ENCODE results near the gene TBC1D8.

Gene TBC1D8

DNA sequence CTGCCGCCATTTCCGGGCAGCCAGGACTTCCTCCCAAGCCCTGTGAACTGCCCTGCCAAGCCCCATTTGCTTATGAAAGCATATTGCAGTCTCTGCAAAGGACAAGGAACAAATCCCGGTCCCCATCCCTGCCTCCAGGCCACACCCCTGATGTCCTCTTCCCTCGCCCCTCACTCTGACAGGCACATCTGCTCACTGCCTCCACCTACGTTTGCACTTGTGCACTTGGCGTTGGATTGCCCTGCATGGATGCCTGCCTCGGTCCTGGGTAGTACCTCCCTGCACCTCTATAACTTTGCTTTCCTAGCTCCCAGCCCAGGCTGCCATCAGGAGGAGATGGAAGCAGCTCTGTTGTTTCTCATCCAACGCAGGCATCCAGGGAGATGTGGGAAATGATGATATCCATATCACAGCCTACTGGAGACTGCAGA is 168.7 kb downstream of the TBC1D8 start:
- no peak for DNase-seq (ENCODE audit: low read depth in 2 of 3, low spot score in 1 of 3)

DNA sequence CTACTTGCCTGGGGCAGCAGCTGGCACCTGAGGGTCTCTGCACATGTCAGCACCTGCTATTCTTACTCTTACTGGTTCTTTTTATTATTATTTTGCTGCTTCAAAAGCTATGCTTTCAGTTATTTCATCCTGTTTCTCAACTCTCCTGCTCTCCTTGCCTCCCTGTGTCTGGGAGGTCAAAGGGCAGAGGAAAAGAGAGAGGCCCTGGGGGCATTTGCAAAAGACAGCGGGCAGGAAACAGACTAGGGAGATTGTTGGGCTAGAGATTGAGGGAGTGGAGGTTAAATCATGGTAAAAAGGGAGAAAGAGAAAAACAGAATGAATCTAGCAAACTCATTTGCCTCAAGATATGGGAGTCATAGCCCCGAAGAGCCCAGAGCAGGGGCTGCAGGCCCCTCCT is 170.2 kb downstream of the TBC1D8 start:
- DNase-seq (ENCODE audit: low read depth in 2 of 3, low spot score in 1 of 3): no peak

DNA sequence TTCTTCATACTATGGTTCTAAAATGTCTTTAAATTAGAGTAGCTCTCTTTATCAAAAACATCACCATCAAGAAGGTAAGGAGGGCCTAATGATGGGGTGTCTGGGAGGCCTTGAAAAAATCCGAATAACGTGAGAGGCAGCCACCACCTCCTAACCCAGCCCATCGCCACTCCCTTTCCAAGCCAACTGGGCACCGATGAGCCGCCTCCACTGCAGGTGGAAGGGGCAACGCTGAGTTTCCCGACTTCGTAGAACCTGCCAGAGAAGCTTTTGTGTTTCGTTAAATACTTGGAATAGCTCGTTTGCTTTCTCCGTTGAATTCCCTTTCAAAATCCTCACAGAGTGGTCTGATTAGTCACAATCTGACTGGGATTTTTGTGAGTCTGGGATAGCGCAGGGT is 171.1 kb downstream of the TBC1D8 start:
- DNase-seq (ENCODE audit: low read depth in 2 of 3, low spot score in 1 of 3): no peak

- DNase-seq (ENCODE audit: low read depth in 2 of 3, low spot score in 1 of 3): no peak
Measured at GRCh38 chr2:100978582-100979191, 172.5 kb downstream of the TBC1D8 start.

GRCh38 chr2:100977511-100977910 is 173.7 kb downstream of the TBC1D8 start:
- DNase-seq (ENCODE audit: low read depth in 2 of 3, low spot score in 1 of 3): no peak

- no peak for DNase-seq (ENCODE audit: low read depth in 2 of 3, low spot score in 1 of 3)
Measured at GRCh38 chr2:100976645-100977391, 174.4 kb downstream of the TBC1D8 start.

GRCh38 chr2:100976061-100976460 is 175.1 kb downstream of the TBC1D8 start:
- DNase-seq (ENCODE audit: low read depth in 2 of 3, low spot score in 1 of 3): no peak

- DNase-seq (ENCODE audit: low read depth in 2 of 3, low spot score in 1 of 3): no peak
Measured at GRCh38 chr2:100975521-100975785, 175.7 kb downstream of the TBC1D8 start.

DNA sequence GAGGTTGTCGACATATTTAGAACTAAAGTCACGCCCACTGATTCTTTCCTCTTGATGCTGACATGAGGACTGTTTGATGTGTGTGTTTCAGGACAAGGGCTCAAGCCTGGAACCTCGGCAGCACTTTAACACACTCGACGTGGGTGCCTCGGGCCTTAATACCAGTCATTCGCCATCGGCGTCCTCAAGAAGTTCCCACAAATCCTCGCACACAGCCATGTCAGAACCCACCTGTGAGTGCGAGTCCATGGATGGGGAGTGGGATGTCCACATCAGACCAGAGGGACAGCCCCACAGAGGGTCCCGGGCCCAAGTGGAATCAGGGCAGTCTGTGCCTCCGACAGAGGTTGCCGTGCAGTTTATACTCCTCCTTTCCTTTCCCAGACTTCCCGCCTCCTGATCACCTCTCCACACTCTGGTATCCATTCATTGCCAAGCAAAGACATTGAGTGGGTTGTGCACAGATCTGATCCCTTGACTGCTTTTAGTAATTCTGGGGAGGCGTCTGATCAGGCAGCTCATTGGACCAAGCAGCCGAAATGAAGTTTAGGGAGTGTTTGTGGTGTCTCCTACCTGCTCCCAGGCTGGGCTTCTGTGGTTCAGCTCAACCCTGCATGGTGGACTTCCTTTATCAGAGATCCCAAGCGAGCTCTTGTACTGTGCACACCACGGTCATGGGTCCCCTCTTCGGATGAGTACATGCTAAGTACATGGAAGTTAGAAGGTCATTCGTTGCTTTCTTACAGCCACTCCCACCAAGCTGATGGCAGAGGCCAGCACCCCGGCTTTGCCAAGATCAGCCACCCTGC is 176.3 kb downstream of the TBC1D8 start:
- DNase-seq (ENCODE audit: low read depth in 2 of 3, low spot score in 1 of 3): no peak

- no peak for DNase-seq (ENCODE audit: low read depth in 2 of 3, low spot score in 1 of 3)
Measured at GRCh38 chr2:100972452-100972851, 178.7 kb downstream of the TBC1D8 start.

- DNase-seq (ENCODE audit: low read depth in 2 of 3, low spot score in 1 of 3): no peak
Measured at GRCh38 chr2:100971221-100971620, 180.0 kb downstream of the TBC1D8 start.

GRCh38 chr2:100969998-100970397 is 181.2 kb downstream of the TBC1D8 start:
- DNase-seq (ENCODE audit: low read depth in 2 of 3, low spot score in 1 of 3): no peak

GRCh38 chr2:100968146-100969145 is 182.7 kb downstream of the TBC1D8 start:
- no peak for DNase-seq (ENCODE audit: low read depth in 2 of 3, low spot score in 1 of 3)

GRCh38 chr2:100967716-100968115 is 183.5 kb downstream of the TBC1D8 start:
- no peak for DNase-seq (ENCODE audit: low read depth in 2 of 3, low spot score in 1 of 3)

GRCh38 chr2:100965596-100965995 is 185.6 kb downstream of the TBC1D8 start:
- DNase-seq (ENCODE audit: low read depth in 2 of 3, low spot score in 1 of 3): no peak

DNA sequence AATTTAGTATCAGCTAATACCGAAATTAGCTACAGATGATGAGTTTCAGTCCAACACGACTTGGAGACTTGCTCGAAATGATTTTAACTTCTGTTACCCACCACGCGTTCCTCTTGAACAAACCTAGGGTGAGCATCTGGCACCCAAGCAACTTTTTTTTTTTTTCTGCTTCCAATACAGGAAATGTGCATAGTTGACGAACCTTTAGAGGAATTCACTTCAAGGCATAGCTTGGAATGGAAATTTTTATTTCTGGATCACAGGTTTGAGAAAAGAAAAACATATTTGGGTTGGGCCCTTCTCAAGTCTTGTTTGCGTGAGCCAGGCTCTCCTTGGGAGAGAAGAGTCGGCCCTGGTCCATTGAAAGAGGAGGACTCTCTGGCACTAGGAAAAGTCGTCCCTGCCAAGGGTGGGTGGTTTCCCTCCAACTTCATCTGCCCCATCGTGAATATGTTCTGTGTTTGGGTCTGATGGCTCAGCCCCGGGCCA is 186.5 kb downstream of the TBC1D8 start:
- DNase-seq (ENCODE audit: low read depth in 2 of 3, low spot score in 1 of 3): no peak

DNA sequence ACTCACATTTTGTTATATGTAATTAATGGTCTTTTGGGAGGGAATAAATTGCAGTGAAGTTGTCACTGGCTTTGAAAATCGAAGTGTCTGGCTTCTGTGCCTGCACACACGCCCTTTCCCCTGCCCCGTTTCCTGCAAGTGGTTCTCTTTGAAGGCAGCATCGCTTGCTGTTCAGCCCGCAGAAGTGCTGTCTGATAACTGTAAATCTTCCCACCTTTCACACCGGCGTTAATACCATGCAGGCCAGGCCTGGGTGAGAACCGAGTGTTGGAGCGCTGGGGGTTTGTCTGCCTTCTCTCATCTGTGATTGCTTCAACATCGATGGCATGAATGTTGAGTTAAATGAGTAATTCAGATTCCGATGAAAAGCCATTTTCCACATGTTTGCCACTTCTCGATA is 187.0 kb downstream of the TBC1D8 start:
- no peak for DNase-seq (ENCODE audit: low read depth in 2 of 3, low spot score in 1 of 3)

- DNase-seq (ENCODE audit: low read depth in 2 of 3, low spot score in 1 of 3): no peak
Measured at GRCh38 chr2:100963026-100963375, 188.2 kb downstream of the TBC1D8 start.

DNA sequence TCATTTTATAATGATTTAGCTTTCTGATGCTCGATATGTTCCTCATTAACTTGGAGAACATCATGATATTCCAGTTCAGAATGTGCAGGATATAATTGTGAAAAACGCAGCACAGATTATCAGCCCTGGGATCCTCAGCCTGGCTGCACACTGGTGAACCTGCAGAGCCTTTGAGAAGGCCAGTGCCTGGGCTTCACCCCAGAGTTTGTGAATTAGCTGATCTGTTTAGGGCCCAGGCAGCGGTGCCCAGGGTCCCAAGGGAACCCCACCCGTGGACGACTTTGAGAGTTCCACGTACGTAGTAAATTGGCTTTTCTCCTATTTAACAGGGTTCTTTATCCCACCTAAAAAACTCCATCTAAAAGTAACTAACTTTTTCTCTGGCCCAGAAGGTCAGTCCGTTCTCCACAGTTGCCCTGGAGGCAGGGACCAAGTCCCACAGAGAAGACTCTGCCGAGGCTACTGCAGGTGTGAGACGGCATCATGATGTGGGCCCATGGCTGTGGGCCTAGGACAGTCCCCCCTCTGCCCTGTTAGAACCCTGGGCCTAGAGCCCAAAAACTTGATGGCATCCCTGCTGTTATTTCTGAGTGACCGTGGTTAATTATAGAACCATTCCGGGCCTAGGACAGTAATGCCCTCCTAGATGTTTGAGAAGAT is 188.7 kb downstream of the TBC1D8 start:
- no peak for DNase-seq (ENCODE audit: low read depth in 2 of 3, low spot score in 1 of 3)

DNA sequence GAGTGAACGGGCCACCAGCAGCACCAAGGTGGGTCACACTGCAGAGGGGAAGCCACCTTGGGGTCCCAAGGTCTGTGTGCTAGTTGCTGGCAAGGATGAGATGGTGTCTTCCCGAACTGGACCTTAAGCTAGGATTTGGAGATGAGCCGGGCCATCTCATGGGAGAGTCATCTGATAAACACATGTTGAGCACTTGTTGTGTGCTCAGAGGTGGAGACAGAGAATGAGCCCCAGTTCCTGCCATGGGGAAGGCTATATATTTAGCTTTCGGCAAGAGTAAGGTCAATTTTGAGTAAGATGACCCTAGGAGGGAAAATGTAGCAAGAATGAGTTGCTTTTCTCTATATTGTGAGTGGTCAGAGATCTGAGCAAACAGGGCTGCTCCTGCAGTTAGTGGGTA is 190.5 kb downstream of the TBC1D8 start:
- no peak for DNase-seq (ENCODE audit: low read depth in 2 of 3, low spot score in 1 of 3)
